Omental fat pad (tissue), 4 donors: ENCODE results near the gene NRG2. TPM values are rescaled to one million over a fixed set of nuclear protein-coding genes. Genes with fewer than 3 reads are reported as not detected.

Experiments
- ATAC-seq: fragments of 150-250 bp; one replicate; pipeline ENCODE4 v1.9.1; 2016; ENCODE audit warnings: mild to moderate bottlenecking, moderate library complexity; ENCODE audit not compliant: low FRiP score
- DNase-seq: peaks from one replicate; pipeline ENCODE4 v3.0.0-alpha.2; 2019; ENCODE audit warnings: low spot score
- CTCF ChIP-seq, 3 donors: fragments of 450-650 bp; IDR thresholded peaks; one replicate each; pipeline ENCODE4 v1.5.1; 2016 to 2017; ENCODE audit warnings: antibody characterized with exemption in 3 of 3, mild to moderate bottlenecking in 3 of 3, moderate library complexity in 2 of 3
- total RNA-seq, 4 donors: library from RNA; depleted of rRNA; stranded (reverse); fragments of >200 nt; gene quantifications; one replicate each; pipeline ENCODE4 v1.1.0, GENCODE V29; 2016

Gene NRG2
- total RNA-seq, 4 donors from 2014 or later = 2.3 to 16.9 (median 5.9) TPM

DNA sequence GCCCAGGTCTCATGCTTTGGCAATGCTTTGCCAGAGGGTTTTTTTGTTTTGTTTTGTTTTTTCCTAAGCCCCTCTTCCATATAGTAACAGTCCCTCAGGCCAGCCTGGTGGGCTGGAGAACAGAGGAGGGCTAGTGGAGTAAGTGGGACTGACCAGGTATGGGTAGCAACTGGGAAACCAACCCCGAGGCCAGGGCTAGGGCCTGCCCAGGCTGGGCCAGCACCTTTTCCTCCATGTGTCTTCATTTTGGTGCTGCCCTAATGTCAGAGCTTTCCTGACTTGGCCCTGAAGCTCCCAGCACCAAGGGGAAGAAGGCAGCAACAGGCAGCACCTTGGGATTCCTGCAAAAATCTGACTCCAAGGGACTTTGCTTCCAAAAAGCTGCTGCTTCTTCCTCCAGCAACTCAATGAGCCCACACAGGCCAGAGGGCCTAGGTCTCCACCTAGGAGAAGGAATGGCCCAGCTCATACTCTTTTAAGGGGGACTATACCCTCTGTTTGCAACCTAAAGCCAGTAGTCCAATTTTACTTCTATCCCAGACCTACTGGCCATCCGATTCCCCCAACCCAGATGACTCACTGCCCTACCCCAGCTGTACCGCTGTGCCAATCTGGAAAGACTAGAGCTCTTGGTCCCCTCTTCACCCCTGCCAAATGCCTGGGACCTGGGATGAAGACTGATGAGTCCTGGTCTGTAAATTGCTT, 142.4 kb downstream of the NRG2 start:
- ATAC-seq = no peak
- no peak for TF ChIP-seq CTCF (IDR thresholded peaks at IDR 0.05)
- DNase-seq = no peak

- DNase-seq (no peak), ATAC-seq (no peak)
- no peak for TF ChIP-seq CTCF (IDR thresholded peaks at IDR 0.05)
These were observed 144.1 kb downstream of the NRG2 start for GRCh38 chr5:139898981-139899380.

- DNase-seq (no peak), ATAC-seq (no peak)
- TF ChIP-seq CTCF (IDR thresholded peaks at IDR 0.05) = no peak
These were observed 145.1 kb downstream of the NRG2 start for GRCh38 chr5:139897982-139898381.

DNA sequence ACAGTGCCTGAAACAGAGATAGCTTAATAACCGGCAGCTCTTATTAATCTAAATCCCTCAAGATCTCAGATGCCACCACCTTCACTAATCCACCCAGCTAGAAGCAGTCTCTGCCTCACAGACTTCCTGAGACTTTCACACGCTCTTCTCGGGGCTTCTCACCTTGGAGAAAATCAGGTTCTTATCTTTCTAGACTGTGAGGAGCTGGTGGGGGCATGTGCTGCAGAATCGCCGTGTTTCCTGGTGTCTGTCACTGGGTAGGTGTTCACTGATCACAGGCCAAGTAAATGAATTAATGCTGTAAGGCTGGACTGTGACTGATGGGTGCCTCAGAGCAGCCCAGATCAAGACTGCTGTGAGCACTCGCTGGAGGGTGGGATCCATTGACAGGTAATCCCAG, 145.8 kb downstream of the NRG2 start:
- no peak for TF ChIP-seq CTCF (IDR thresholded peaks at IDR 0.05)
- DNase-seq = no peak
- no peak for ATAC-seq

DNA sequence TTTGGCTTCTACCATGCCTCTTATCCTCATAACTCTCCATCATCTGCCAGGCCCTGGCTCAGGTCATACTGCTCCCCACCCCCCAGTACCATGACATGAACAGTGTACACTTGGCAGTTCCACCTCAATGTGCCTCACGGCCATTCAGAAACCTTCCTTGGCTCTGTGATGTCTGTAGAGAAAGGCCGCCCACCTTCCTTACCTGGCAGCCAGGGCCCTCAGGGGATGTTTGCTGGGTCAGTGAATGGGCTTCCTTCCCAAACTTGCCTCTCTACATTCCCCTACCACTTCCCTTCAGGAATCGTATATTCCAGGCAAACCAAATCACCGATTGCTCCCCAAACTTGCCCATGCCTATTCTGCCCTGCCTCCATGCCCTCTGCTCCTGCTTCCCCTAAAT, 146.4 kb downstream of the NRG2 start:
- DNase-seq = no peak
- TF ChIP-seq CTCF (IDR thresholded peaks at IDR 0.05) = no peak
- ATAC-seq = no peak

DNA sequence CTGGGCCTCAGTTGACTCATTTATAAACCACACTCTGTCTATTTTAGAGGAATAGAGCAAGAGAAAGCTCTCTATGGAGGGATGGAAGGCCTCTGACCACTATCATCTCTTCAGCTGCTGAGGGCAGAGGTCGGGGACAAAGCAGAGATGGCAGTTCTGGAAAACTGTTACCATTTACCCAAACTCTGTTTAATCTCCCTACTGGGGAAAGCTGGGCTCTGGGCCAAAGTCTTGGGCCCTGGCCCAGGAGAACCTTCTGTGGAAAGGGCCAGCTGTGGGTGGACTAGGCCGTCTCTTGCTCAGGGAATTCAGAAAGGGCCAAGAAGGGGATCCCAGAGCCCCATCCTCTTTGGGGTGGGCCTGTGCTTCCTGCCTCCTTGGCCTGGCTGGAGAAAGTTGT, 147.5 kb downstream of the NRG2 start:
- no peak for ATAC-seq
- no peak for DNase-seq
- no peak for TF ChIP-seq CTCF (IDR thresholded peaks at IDR 0.05)

DNA sequence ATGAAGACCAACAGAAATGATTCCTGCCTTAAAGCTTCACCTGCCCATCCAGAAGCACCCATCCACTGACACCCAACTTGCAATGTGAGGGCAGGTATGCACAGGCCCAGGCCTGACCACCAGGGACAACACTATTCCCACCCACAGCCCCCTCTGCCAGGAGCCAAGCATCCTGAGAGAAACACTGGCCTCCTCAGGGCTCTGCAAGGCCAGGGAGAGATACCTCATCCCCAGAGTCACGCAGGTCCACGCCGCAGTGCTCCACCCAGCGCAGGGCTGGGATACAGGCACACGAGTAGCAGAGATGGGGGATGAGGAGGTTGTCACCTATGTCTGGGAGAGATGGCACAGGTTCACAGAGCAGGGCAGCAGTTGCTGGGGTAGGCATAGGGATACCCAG, 148.1 kb downstream of the NRG2 start:
- DNase-seq = no peak
- no peak for ATAC-seq
- no peak for TF ChIP-seq CTCF (IDR thresholded peaks at IDR 0.05)
